Small intestine (tissue), 16 donors: Measurements from ENCODE around the gene CHST13. TPM values are rescaled to one million over a fixed set of nuclear protein-coding genes. Genes with fewer than 3 reads are reported as not detected.

ENCODE experiments used
- DNase-seq, 2 donors: peaks; one replicate each; pipeline versions ENCODE4 v3.0.0 to v3.0.0-alpha.2; 2013
- FAIRE-seq: peaks from 2 replicates; lab custom pipeline; 2012; peaks lifted over from hg19 to GRCh38; lab: Jason Lieb, UNC
- H3K27ac ChIP-seq, 3 donors: one replicate each; pipeline ENCODE4 v1.5.1; 2013; ENCODE audit warnings: low read length in 2 of 3, mild to moderate bottlenecking in 2 of 3, control low read depth in 1 of 3, inconsistent platforms in 1 of 3, low read depth in 1 of 3, moderate library complexity in 1 of 3
- H3K27me3 ChIP-seq, 3 donors: one replicate each; pipeline ENCODE4 v1.6.1; 2013; ENCODE audit warnings: low read length in 3 of 3, inconsistent platforms in 1 of 3; ENCODE audit not compliant: control insufficient read depth in 3 of 3, insufficient read depth in 3 of 3
- H3K36me3 ChIP-seq, 3 donors: one replicate each; pipeline ENCODE4 v1.6.1; 2013; ENCODE audit warnings: low read length in 3 of 3, inconsistent platforms in 1 of 3, low read depth in 1 of 3, mild to moderate bottlenecking in 1 of 3, moderate library complexity in 1 of 3; ENCODE audit not compliant: control insufficient read depth in 3 of 3, insufficient read depth in 2 of 3
- H3K4me1 ChIP-seq, 3 donors: one replicate each; pipeline ENCODE4 v1.6.1; 2013; ENCODE audit warnings: low read length in 2 of 3, inconsistent platforms in 1 of 3, low read depth in 1 of 3, mild to moderate bottlenecking in 1 of 3, moderate library complexity in 1 of 3; ENCODE audit not compliant: control insufficient read depth in 3 of 3, insufficient read depth in 2 of 3
- H3K4me3 ChIP-seq, 3 donors: one replicate each; pipeline ENCODE4 v1.5.1; 2013; ENCODE audit warnings: low read length in 3 of 3, control low read depth in 1 of 3, inconsistent platforms in 1 of 3, low read depth in 1 of 3, mild to moderate bottlenecking in 1 of 3, moderate library complexity in 1 of 3
- H3K9me3 ChIP-seq, 2 donors: one replicate each; pipeline ENCODE4 v1.6.1; 2013; ENCODE audit warnings: low read depth in 1 of 2, low read length in 1 of 2; ENCODE audit not compliant: control insufficient read depth in 2 of 2, insufficient read depth in 1 of 2
- WGBS, 3 donors: extraction: QIAGEN DNeasy Blood & Tissue Kit; methylation state at CpG; one replicate each; pipeline ENCODE4 v1.1.7; 2013; 5-methylcytosine and 5-hydroxymethylcytosine counted together
- long read RNA-seq, 10 donors: transcript quantifications; one replicate each; lab custom pipeline, GENCODE V29; 2026
- polyA plus RNA-seq, 4 donors: library from polyadenylated mRNA; stranded (reverse) in 3 of 4; unstranded in 1 of 4; fragments of 200-250 nt in 3 of 4; fragments of 120-200 nt in 1 of 4; gene quantifications; one replicate each; pipeline versions ENCODE4 v1.2.1 to v1.2.3, GENCODE V29; 2013
- donor health status: healthy with polysubstance abuse.
- donor health status: control.
- donor health status: control.
- donor health status: Bipolar disorder and iron deficiency.
- donor health status: healthy.

Gene CHST13
- 10 to 100 TPM in 1 of 4 donors, 1 to 10 TPM in 1, under 1 TPM in 2; 0.21 to 95.9 (median 1.4) TPM for polyA plus RNA-seq
- long read RNA-seq, donor 1 = 0 reads
- long read RNA-seq, donor 2, transcript CHST13-201 (3 exons, 1,789 nt) = major isoform, 11 of 11 reads
- long read RNA-seq, donor 2, partial matches to known transcripts = 0 of 11 reads
- long read RNA-seq, donor 2, other reads (novel, unspliced or antisense) = 0 of 11 reads
- long read RNA-seq, donor 3, transcript CHST13-201 (3 exons, 1,789 nt) = major isoform, 18 of 55 reads
- long read RNA-seq, donor 3, partial matches to known transcripts = 37 of 55 reads
- long read RNA-seq, donor 3, other reads (novel, unspliced or antisense) = 0 of 55 reads
- long read RNA-seq, donor 4, partial matches to known transcripts = 0 of 1 reads
- long read RNA-seq, donor 4, other reads (novel, unspliced or antisense) = 0 of 1 reads
- long read RNA-seq, donor 5, transcript CHST13-201 (3 exons, 1,789 nt) = major isoform, 6 of 6 reads
- long read RNA-seq, donor 5, partial matches to known transcripts = 0 of 6 reads
- long read RNA-seq, donor 5, other reads (novel, unspliced or antisense) = 0 of 6 reads
- long read RNA-seq, donor 6, transcript CHST13-201 (3 exons, 1,789 nt) = major isoform, 16 of 37 reads
- long read RNA-seq, donor 6, partial matches to known transcripts = 21 of 37 reads
- long read RNA-seq, donor 6, other reads (novel, unspliced or antisense) = 0 of 37 reads
- long read RNA-seq, donor 7 = 0 reads
- long read RNA-seq, donor 8 = 0 reads
- long read RNA-seq, donor 9, transcript CHST13-201 (3 exons, 1,789 nt) = major isoform, 5 of 5 reads
- long read RNA-seq, donor 9, partial matches to known transcripts = 0 of 5 reads
- long read RNA-seq, donor 9, other reads (novel, unspliced or antisense) = 0 of 5 reads
- long read RNA-seq, donor 10, transcript CHST13-201 (3 exons, 1,789 nt) = major isoform, 16 of 16 reads
- long read RNA-seq, donor 10, partial matches to known transcripts = 0 of 16 reads
- long read RNA-seq, donor 10, other reads (novel, unspliced or antisense) = 0 of 16 reads

- H3K9me3 ChIP-seq = no peaks in the 10 kb centered on the region
- FAIRE-seq (no peak), DNase-seq (peak; percentile 80 to 96)
- H3K27me3 ChIP-seq = peaks cover 0 to 6% (median 4%) of the 10 kb centered on the region in 3 donors
- H3K36me3 ChIP-seq = peaks cover 0 to 28% (median 0%) of the 10 kb centered on the region in 3 donors
- 3 to 6% (median 6%) methylated on average over 31 to 56 of the region's 56 CpGs for WGBS, 3 donors
- peak within 1 kb of the TSS in 2 of 3 donors; percentile 59 to 70 for H3K4me3 ChIP-seq
- peaks cover 0 to 49% (median 0%) of the 10 kb centered on the region in 3 donors for H3K4me1 ChIP-seq
- peak within 1 kb of the TSS in 1 of 3 donors; percentile 93 for H3K27ac ChIP-seq
These were observed at the start of gene CHST13 for GRCh38 chr3:126523745-126524428. Gene CHST13, plus strand, starts transcription at chr3:126524155. Its CDS starts 178 bp downstream, at chr3:126524333.

- Histone ChIP-seq H3K27me3 (no peaks in the 10 kb centered on the region), H3K4me3 (peak overlapping the region; percentile 77 to 88 (median 86)), H3K36me3 (peaks cover 0 to 26% (median 7%) of the 10 kb centered on the region in 3 donors), H3K27ac (peak overlapping the region; percentile 74 to 94 (median 93)), H3K9me3 (no peaks in the 10 kb centered on the region), H3K4me1 (peaks cover 9 to 31% (median 18%) of the 10 kb centered on the region in 3 donors)
- DNase-seq (peak; percentile 41 to 80), FAIRE-seq (no peak)
- 2 to 5% (median 4%) methylated on average over 59 to 72 of the region's 72 CpGs for WGBS, 3 donors
These were observed 49.2 kb upstream of the CHST13 start for GRCh38 chr3:126474498-126475412.

- H3K9me3 ChIP-seq = no peaks in the 10 kb centered on the region
- FAIRE-seq = no peak
- H3K27ac ChIP-seq = peak within 1 kb of the TSS; percentile 93 to 94 (median 94)
- peak; percentile 95 to 97 for DNase-seq
- peaks cover 0 to 18% (median 2%) of the 10 kb centered on the region in 3 donors for H3K36me3 ChIP-seq
- H3K27me3 ChIP-seq = no peaks in the 10 kb centered on the region
- WGBS, 3 donors = 0 to 1% (median 0%) methylated on average over 29 to 112 of the region's 112 CpGs
- H3K4me1 ChIP-seq = peaks cover 9 to 31% (median 18%) of the 10 kb centered on the region in 3 donors
- peak within 1 kb of the TSS; percentile 86 to 89 (median 88) for H3K4me3 ChIP-seq
These were observed 48.4 kb upstream of the CHST13 start, which contains the start of gene ZXDC for GRCh38 chr3:126475413-126476114. Gene ZXDC, minus strand, starts transcription at chr3:126475891. Its CDS starts 26 bp downstream, at chr3:126475865.

GRCh38 chr3:126476166-126477060 is 47.5 kb upstream of the CHST13 start:
- DNase-seq = peak; percentile 63 to 77

GRCh38 chr3:126477061-126477380 is 46.9 kb upstream of the CHST13 start:
- Histone ChIP-seq H3K9me3 (no peaks in the 10 kb centered on the region), H3K36me3 (peaks cover 0 to 12% (median 0%) of the 10 kb centered on the region in 3 donors), H3K4me3 (no peak overlapping the region), H3K4me1 (peaks cover 9 to 38% (median 15%) of the 10 kb centered on the region in 3 donors), H3K27me3 (no peaks in the 10 kb centered on the region), H3K27ac (no peak overlapping the region)
- FAIRE-seq = no peak
- DNase-seq = no peak
- 62 to 78% (median 69%) methylated on average over 4 of the region's 4 CpGs for WGBS, 3 donors

More at GRCh38 chr3:126476166-126477060, 47.5 kb upstream of the CHST13 start:
- FAIRE-seq = no peak
- Histone ChIP-seq H3K27ac (peak overlapping the region; percentile 65 to 94 (median 83)), H3K36me3 (peaks cover 0 to 12% (median under 1%) of the 10 kb centered on the region in 3 donors), H3K4me1 (peaks cover 9 to 36% (median 18%) of the 10 kb centered on the region in 3 donors), H3K9me3 (no peaks in the 10 kb centered on the region), H3K27me3 (no peaks in the 10 kb centered on the region), H3K4me3 (peak overlapping the region; percentile 26 to 89 (median 63))
- WGBS, 3 donors = 11 to 16% (median 14%) methylated on average over 52 to 59 of the region's 66 CpGs

GRCh38 chr3:126478581-126479310 is 45.2 kb upstream of the CHST13 start:
- Histone ChIP-seq H3K4me1 (peaks cover 0 to 25% (median 1%) of the 10 kb centered on the region in 3 donors), H3K4me3 (no peak overlapping the region), H3K36me3 (peaks cover 0 to 5% (median 0%) of the 10 kb centered on the region in 3 donors), H3K27me3 (no peaks in the 10 kb centered on the region), H3K9me3 (no peaks in the 10 kb centered on the region), H3K27ac (no peak overlapping the region)
- FAIRE-seq (no peak), DNase-seq (no peak)
- WGBS, 3 donors = 93 to 96% (median 94%) methylated on average over 14 of the region's 14 CpGs
